Measurements from ENCODE around the gene MPPED1.

Gene MPPED1, protein sequence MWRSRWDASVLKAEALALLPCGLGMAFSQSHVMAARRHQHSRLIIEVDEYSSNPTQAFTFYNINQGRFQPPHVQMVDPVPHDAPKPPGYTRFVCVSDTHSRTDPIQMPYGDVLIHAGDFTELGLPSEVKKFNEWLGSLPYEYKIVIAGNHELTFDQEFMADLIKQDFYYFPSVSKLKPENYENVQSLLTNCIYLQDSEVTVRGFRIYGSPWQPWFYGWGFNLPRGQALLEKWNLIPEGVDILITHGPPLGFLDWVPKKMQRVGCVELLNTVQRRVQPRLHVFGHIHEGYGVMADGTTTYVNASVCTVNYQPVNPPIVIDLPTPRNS

DNA sequence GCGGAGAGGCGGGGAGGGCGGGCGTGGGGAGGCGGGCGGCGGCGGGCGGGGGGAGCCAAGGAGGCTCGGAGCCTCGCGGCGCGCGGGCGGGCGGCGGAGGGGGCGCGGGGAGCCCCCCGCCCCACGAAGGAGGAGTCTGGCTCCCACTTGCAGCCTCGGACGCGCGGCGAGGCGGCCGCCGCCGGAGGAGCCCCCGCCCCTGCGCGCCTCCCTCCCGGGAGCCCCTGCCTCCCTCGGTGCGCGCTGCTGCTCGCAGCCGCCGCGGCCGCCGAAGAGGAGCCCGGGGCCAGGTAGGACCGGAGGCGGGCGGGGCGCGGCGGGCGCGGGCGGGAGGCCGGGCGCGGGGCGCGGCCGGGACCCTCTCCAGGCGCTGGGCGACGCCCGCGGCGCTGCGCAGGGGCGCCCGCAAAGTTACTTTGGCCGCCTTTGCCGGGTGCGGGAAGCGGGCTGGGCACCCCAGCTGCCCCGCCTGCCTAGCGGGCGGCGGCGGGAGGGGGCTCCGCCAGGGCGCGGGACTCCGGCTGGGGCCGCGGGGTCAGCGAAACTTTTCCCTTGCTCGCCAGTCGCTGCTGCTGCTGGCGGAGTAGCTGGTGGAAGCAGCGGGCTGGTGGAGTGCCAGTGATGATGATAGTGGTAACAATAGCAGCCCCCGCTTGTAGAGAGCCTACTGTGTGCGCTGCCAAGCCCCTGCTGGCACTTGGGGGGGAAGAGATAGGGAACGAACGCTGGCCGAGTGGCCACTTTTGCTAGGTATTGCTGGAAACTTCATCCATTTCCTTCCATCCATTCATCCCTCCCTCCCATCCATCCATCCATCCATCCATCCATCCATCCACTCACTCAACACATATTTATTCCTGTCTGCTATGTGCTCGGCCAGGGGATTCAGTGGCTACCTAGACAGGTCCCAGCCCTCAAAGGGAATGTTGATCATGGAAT is at the start of gene MPPED1:
Gene MPPED1, plus strand, starts transcription at position 146 of the 939 bp plus-strand sequence. CDS start 12,972 bp downstream, outside the sequence.
- no peak for DNase-seq

DNA sequence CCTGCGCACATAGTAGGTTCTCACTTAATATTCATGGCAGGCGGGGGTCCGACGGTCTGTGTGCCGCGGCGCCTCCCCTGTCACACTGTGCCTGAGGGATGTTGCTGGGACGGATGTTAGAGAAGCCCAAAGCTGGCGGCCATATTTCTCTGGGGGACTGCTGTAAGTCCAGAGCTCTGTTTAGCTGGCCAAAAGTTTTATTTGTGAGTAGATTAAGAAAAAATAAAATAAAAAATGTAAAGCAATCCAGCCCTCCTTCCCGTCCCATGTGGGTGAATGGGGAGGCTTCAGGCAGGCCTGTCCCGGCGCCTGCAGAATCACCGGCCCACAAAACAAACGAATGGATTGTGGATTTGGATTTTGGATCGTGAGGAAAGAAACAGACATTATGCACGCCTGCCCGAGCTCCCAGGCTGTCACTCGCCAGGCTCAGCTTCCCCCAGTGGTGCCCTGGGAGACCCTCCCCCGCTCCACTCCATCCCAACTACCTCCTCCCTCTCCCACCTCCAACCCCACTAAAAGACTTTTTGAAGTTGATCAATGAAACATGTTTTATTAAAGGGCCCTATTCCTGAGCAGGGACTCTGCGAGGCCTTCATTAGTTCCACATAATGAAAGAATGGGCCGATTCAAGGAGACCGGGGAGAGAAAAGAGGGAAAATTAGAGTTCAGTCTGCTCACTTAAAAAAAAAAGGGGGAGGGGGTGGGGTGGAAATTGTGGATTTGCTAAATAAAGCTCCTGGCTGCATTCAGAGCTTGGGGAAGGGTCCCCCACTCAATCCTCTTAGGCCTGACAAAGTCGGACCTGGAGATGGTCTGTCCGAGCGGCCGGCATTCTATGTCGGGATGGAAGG is 48.3 kb upstream of the MPPED1 start:
- no peak for DNase-seq

DNA sequence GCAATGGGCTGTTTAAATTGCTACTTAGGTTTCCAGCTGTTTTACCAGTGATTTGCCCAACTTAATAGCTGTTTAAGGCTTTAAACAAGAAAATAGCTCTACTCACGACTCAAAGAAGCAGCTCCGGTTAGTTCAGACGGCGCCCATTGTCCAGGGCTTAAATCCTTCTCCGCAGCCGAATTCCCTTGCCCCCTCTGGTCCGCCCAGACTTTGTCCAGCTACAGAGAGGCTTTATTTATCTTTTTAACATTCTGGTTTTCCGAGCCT is 47.7 kb upstream of the MPPED1 start:
- DNase-seq, result no peak

DNA sequence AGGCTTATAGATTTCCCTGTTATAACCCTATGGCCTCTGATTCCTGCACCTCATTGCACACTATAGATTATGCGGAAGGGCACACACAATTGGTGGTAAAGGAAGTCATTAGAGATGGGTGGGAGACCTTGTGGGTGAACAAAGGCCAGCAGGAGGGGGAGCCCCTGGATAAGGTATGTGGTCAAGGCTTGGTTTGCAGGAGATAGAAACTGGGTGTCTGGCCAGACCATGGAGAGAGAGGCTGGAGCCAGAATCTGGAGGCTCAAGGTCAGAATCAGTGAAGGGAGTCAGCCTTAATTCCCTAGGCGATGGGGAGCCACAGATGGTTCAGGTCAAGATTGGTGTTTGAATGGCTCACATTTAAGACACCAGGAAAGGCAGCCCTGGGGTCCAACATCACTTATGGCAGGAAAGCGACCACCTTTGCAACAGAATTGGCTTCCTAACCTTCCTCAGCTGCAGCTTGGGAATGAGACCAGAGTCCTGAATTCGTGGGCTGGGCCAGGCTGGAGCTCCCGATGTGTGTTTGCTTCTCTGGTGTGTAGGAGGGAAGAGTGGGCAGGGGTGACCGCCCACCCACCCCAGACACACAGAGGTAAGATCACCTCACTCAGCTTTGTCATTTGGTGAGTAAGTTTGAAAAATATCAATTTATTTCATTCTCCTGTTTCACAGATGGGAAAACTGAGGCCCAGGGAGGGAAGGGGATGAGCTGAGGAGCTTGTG is 45.9 kb upstream of the MPPED1 start:
- DNase-seq, result no peak

DNA sequence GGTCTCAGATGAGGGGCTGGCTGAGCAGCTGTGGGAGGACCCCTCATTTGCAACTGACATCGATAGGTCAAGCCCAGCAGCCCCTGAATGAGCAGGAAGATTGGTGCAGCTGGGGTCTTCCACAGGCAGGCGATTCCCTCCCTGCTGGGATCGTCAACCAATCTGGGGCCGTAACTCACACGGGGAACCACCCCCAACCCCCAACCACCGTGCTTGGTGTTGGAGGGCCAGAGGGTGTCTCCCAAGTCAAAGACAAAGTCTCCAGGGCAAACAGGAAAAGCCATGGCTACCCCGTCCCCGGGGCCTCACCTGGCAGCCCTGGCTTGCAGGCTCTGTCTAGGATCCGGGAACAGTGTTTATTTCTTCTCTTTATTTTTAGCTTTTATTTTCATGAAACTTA is 41.8 kb upstream of the MPPED1 start:
- DNase-seq, result no peak

DNA sequence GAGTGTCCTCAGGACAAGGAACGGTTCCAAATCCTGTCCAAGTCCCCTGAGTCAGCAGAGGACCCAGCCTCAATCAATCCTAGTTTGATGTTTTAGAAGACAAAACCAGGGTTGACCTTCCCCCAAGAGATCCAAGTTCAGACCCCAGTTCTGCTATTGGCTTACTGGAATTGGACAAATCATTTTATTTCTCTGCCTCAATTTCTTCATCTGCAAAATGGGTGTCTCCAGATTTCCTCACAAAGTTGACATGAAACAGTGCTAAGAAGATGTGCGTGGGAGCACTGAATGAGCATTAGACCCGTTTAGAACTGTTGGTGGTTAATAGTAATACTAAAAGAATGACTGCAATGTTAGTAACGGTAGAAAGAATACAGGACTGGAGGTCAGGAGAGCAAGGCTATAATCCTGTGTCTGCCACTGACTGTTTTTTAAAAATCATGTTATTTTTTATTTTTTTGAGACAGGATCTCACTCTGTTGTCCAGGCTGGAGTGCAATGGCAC is 35.8 kb upstream of the MPPED1 start:
- no peak for DNase-seq

DNA sequence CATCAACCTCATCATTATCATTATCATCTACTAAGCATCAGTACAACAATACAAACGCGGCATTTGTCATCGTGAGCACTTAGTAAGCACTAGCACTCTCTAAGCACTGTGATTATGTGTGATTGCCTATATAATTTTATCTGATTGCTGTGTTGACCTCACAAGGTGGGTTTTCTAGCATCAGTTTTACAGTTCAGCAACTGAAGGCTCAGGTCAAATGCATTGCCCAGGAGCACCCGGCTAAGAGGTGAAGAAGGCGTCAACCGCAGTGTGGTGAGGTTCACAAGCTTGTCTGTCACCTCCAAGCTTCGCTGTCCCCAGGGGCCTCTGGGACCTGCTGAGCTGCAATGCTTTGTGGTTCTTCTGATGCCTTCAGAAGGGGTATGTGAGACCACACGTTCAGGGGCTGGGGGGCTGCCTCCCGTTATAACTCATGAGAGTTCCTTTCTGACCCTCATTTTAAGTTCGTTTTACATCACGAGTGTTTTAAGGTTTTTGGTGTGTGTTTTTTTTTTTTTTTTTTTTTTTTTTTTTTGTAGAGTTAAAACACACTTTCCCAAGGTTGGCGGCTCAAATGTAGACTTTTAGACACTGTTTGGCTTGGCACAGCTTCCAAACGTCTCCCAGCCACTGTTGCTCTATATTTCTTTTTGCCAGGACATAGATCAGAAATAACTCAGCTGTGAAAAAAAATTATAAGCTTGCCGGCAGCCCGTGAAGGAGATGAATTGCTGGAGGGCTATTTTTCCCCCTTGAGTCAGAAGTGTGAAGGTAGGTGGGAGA is 34.9 kb upstream of the MPPED1 start:
- peak; percentile 47 for DNase-seq

DNA sequence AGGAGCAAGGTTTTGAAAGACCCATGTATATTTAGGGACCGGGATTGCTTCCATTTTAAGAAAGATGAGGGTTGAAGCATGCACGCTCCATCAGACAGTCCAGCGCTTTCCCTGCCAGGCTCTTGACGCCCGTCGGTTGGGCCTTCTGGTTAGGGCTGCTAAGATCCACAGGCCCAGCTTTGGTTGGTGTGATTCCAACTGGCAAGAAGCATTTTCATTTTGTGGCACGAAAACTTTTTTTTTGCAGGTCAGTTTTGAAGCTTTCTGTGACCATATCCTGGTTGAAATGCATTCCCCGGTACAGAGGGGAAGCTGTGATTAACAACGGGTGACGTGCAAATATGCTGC is 34.3 kb upstream of the MPPED1 start:
- no peak for DNase-seq

DNA sequence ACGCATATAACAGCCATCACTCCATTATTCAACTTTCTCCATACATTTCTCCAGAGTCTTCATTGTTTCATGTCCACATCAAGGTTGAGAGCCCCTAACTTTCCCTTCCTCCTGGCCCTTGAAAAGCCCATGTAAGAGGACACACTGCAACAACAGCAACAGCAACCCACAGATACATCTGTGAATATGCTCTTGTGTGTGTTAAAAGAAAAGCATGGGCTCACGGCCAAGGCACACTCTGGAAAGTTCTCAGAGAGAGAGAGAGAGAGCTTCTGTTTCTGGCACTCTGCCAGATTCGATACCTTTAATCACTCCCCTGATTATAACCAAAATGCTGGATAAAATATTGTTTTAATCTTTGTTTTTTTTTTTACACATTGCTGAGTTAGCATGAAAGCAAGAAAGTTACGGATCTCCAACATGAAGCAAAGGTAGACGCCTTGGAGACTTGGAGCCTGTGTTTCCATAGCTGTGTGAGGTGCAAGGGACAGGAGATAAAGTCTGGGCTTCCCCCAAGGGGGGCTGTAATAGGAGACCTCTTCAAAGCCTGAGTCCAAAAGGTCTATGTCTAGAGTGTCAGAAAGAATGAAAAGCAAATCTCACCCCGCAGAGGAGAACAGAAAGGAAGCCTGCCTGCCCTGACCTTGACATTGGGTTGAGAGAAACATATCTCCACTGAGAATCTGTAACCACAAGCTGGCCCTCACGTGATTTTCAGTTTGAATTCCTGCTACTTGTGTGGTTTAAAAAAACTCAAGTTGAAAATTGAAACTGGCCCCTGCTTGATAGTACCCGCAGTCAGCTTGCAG is 33.7 kb upstream of the MPPED1 start:
- no peak for DNase-seq

DNA sequence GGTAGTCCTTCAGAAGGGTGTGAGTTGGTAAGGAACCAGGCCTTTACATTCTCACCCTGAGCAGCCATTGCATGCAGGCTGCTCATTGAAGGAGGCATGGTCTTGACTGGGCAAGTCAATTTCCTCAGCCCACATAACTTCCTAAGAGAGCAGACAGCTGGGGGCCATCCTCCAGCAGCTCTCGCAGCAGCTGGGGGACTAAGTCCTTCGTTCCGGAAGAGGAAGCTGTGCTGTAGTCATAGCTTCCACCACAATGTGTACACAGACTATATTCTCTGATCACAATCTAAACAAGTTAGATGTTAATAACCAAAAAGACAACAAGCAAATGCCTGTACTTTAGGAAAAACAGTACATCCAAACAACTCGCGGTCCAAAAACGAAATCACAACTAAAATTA is 30.1 kb upstream of the MPPED1 start:
- DNase-seq, result peak; percentile 22

DNA sequence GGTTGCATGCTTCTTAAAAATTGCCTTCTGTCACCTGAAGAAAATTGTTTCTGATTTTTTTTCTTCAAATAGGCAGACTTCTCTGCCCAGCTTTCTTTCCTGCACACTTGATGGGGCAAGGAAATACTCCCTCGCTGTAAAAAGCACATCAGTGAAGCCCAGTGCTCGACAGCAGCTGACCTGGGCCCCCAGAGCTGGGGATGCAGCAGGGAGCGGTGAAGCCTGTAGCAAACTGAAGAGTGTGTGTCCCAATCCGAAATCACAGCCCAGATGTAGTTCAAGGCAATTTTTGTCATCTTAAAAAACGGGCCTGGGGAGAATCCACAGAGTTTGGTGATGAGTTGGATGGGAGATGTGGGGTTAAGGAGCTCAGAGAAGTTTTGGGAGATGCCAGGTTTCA is 27.0 kb upstream of the MPPED1 start:
- DNase-seq, result no peak

DNA sequence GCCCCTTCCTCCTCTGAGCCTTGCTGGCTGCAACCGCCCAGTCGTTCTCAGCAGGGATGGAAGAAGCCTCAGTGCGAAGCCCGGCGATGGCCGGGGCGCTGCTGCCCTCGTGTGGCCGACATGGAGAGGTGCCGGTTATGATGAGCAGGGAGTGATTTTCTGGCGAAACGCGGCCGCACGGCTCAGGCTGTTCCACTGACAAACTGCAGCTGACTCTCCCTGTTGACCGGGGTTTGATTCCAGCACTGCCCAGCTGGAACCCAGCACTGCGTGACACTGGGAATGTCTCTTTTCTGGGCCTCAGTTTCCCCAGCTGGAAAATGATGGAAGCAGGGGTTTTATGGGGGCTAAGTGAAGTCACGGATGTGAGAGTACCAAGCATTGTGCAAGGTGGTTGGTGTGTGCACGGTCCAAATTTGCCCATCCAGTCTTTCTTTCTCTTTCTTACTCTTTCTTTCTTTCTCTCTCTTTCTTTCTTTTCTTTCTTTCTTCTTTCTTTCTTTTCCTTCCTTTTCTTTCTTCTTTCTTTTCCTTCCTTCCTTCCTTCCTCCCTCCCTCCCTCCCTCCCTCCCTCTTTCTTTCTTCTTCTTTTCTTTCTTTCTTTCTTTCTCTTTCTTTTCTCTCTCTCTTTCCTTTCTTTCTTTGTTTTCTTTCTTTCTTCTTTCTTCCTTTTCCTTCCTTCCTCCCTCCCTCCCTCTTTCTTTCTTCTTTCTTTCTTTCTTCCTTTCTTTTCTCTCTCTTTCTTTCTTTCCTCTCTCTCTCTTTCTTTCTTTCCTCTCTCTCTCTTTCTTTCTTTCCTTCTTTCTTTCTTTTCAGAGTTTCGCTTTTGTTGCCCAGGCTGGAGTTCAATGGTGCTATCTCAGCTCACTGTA is 25.8 kb upstream of the MPPED1 start:
- peak; percentile 78 for DNase-seq

DNA sequence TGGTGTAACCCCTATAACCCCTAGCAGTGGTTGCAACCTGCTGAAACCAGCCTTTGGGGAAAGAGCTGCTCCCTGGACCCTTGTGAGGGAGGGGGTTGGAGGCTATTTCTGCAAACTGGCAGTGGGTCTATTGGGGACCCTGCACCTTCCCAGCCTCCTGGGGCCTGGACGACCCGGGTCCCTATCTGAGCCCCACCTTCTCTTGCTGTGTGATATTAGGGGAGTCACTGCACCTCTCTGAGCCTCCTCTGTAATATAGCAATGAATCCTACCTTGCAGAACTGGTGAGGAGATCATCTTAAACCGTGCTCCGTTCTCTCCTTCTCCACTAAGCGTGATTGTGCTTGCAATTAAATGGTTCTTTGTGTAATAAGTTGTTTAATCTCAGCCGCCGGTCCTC is 24.0 kb upstream of the MPPED1 start:
- no peak for DNase-seq

DNA sequence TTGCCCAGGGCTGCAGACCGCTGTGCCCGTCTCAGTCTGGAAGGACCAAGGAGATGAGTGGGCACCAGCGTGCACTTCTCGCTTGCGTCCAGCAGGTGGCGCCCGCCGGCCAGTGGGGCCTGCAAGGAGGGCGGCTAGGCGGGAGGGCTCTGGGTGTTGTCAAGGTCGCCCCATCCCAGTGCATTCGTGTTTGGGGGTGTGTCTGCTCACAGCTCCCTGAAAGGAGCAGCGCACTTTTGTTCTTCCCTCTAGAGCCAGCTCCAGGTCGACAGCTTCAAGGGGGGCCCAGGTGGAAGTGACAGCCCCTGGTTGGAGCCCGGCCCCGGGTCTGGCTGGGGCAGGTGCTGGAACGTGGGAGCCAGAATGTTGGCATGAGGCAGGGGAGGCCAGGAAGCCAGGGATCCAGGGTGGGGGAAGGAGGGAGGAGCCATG is 23.4 kb upstream of the MPPED1 start:
- DNase-seq, result peak; percentile 73

DNA sequence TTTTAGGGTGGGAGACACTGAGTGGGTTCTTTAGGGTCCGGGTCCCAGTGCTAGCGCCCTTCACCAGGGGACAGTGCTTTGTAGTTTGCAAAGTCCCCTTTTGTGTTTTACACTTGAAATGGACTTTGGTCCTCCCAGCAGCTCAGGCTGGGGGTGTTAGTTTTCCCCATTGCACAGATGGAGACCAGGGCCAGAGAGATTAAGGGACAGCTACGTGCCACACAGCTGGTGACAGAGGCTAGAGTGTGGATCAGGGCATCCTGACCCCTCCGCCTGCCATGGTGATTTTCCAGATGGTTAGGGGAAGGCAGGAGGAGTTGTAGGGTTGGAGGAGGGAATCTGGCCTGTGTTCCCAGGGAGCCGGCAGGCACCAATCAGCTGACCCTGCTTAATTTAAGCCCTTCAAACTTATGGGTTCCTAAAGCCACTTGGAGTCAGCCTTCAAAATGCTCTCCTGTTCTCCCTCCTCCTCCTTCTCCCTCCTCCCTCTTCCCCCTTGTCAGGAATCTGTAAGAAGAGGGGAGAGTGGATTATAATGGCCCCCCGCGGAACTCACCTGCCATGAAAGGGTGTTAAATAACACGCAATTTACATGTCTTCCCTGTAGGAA is 22.5 kb upstream of the MPPED1 start:
- no peak for DNase-seq

DNA sequence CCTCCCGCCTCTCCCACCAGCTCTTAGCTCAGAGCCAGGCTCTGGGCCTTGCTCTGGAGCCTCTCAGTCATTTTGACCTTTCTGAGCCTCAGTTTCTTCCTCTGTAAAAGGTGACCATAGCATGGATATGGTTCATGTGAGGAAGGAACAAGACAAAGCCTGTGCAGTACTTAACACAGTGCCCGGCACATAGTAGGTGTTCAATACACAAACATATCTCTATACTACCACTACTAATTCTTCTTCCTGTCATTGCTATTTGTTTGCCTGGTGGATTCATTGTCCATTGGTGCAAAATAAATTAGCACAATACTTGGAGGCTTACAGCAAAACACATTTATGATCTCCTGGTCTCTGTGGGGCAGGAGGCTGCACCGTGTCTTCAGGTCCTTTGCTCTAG is 21.6 kb upstream of the MPPED1 start:
- DNase-seq, result no peak

DNA sequence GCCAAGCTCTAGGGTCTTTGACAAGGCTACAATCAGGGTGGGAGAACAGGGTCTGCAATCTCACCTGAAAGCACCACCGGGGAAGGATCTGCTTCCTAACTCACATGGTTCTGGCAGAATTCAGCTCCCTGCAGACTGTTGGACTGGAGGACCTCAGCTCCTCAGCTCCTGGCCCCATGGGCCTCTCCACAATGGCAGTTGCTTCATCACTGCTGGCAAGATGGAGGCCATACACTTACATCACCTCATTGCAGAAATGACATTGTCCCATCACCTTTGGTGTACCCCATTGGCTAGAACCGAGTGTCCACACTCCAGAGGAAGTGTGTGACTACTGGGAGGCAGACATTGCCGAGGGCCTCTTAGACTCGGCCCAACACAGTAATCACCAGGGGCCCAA is 20.9 kb upstream of the MPPED1 start:
- DNase-seq, result no peak

DNA sequence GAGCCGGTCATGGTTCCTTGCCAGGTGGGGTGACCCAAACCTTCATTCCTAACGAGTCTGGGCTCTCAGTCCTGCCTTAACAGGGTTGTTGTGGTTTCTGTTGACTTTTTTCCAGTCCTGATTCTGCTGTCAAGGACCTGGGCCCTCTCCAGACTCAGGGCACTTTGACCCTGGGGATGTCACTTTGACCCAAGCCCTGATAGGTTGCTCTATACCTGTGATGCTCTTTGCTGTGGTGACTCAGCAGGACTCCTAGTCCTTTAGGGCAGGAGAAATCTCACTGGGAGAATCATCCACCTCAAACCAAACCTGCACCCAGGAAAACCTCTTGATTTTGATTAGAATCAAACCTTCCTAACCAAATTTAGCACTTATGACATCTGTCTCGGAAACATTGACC is 20.5 kb upstream of the MPPED1 start:
- no peak for DNase-seq

DNA sequence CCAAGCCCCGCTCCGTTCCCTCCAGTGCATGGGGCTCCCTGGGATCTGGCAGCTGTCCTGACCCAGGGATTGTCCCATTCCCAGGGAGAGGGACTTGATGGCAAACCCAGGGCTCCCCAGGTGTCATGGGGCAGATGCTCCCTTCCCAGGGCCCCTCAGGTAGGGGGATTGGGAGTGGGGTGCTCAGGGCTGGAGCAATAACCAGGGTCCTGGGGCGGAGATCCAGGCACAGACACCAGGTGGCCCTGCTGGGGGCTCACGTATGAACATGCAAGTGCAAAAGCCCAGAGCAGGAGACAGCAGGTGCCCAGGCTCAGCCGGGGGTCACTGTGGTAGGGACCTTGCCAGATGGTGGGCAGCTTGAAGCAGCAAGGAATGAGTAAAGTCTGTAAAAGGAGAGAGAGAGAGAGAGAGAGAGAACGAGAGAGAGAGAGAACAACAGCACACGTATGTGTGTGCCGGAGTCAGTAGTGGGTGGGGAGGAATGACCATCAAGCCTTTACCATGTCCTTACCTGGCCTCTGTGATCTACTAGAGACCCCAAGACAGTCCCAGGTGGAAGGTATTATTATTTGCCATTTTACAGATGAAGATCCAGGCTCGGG is 19.3 kb upstream of the MPPED1 start:
- no peak for DNase-seq

All from CD4-positive, alpha-beta T cell treated with Interleukin-12 subunit alpha and Interleukin-12 subunit beta, for 1 hour (primary cell).